GM12874 (cell line): ENCODE measurements around the gene PARVB.

ENCODE experiments used
- CTCF ChIP-seq: IDR thresholded peaks from 2 replicates; pipeline ENCODE4 v1.5.1; 2011; ENCODE audit warnings: low read depth, mild to moderate bottlenecking, control low read depth, low read length, moderate library complexity; ENCODE audit not compliant: insufficient read depth

The PARVB gene

GRCh38 chr22:44214187-44214586 lies 190.1 kb downstream of the PARVB start:
- no peak for TF ChIP-seq CTCF

GRCh38 chr22:44214764-44215163 lies 190.7 kb downstream of the PARVB start:
- TF ChIP-seq CTCF = no peak

- no peak for TF ChIP-seq CTCF
These were observed 191.2 kb downstream of the PARVB start for GRCh38 chr22:44215287-44215686.

GRCh38 chr22:44217346-44217745 lies 193.2 kb downstream of the PARVB start:
- no peak for TF ChIP-seq CTCF

GRCh38 chr22:44218071-44218470 lies 194.0 kb downstream of the PARVB start:
- no peak for TF ChIP-seq CTCF

GRCh38 chr22:44219101-44219870 lies 195.2 kb downstream of the PARVB start:
- TF ChIP-seq CTCF = no peak

- TF ChIP-seq CTCF = no peak
These were observed 196.9 kb downstream of the PARVB start for GRCh38 chr22:44220727-44221680.
